Measurements from ENCODE around the gene CARD6. TPM values are rescaled to one million over a fixed set of nuclear protein-coding genes. Genes with fewer than 3 reads are reported as not detected.
"Not testable (repeated sequence)": the region's sequence is repeated elsewhere in the genome, so short reads cannot be mapped to it uniquely, and the experiment has no call there.

CARD6 gene
- polyA plus RNA-seq, 2 of the 4 experiments (the other 2 are of a cell fraction), result 5.2 to 5.7 TPM

- FAIRE-seq (no peak), DNase-seq (ENCODE audit: low read depth in 1 of 2, low spot score in 1 of 2) (no peak), ATAC-seq (no peak)
- Histone ChIP-seq H3K27ac (no peak overlapping the region), H3K4me2 (no peak overlapping the region), H3K9me3 (no peaks in the 10 kb centered on the region), H3K4me1 (no peaks in the 10 kb centered on the region), H3K4me3 (no peak overlapping the region)
- 76% methylated on average over 1 of the region's 1 CpG for WGBS (ENCODE audit: missing lambda C conversion rate)
- ChIA-PET POLR2A (no interaction called here), CTCF (no interaction called here)
- no peak for TF ChIP-seq USF2 (IDR thresholded peaks at IDR 0.05)
- TF ChIP-seq HOXA7 (CRISPR knock-in tag; IDR thresholded peaks at IDR 0.05), result no peak
- no peak for TF ChIP-seq NR3C1 (IDR thresholded peaks at IDR 0.05)
- TF ChIP-seq HOXB5 (CRISPR knock-in tag; IDR thresholded peaks at IDR 0.05), result no peak
- TF ChIP-seq PBX3 (IDR thresholded peaks at IDR 0.05), result no peak
- no peak for TF ChIP-seq CBX8 (IDR thresholded peaks at IDR 0.05)
- TF ChIP-seq RCOR1 (IDR thresholded peaks at IDR 0.05; ENCODE audit: low read depth, low read length), result no peak
- TF ChIP-seq ZNF302 (CRISPR knock-in tag; IDR thresholded peaks at IDR 0.05), result no peak
- no peak for TF ChIP-seq MAZ (IDR thresholded peaks at IDR 0.05; ENCODE audit: borderline replicate concordance, low read depth, low read length)
- TF ChIP-seq CBX2 (IDR thresholded peaks at IDR 0.05; ENCODE audit: borderline replicate concordance, low read depth), result no peak
- TF ChIP-seq EP300 (IDR thresholded peaks at IDR 0.05), result no peak
- no peak for TF ChIP-seq JUNB (IDR thresholded peaks at IDR 0.05)
- no peak for TF ChIP-seq KDM5A (IDR thresholded peaks at IDR 0.05)
- no peak for TF ChIP-seq ZSCAN20 (CRISPR knock-in tag; IDR thresholded peaks at IDR 0.05)
- TF ChIP-seq FOXS1 (CRISPR knock-in tag; IDR thresholded peaks at IDR 0.05), result no peak
- no peak for TF ChIP-seq TP53 (CRISPR knock-in tag; IDR thresholded peaks at IDR 0.05)
- no peak for TF ChIP-seq HES2 (IDR thresholded peaks at IDR 0.05)
- no peak for TF ChIP-seq KDM1A (IDR thresholded peaks at IDR 0.05; ENCODE audit: low read depth)
- no peak for TF ChIP-seq SREBF2 (IDR thresholded peaks at IDR 0.05)
Measured at GRCh38 chr5:40869384-40869783, 28.2 kb downstream of the CARD6 start.

GRCh38 chr5:40871177-40871576 is 30.0 kb downstream of the CARD6 start:
- H3K9me3 ChIP-seq, result no peaks in the 10 kb centered on the region
- ATAC-seq (no peak), DNase-seq (ENCODE audit: low read depth in 1 of 2, low spot score in 1 of 2) (no peak), FAIRE-seq (no peak)
- H3K4me2 ChIP-seq, result no peak overlapping the region
- H3K4me1 ChIP-seq, result no peaks in the 10 kb centered on the region
- H3K4me3 ChIP-seq, result no peak overlapping the region
- TF ChIP-seq SMC3 (IDR thresholded peaks at IDR 0.05) (no peak), HMGXB4 (CRISPR knock-in tag; IDR thresholded peaks at IDR 0.05; ENCODE audit: borderline replicate concordance) (no peak)
- POLR2A ChIA-PET, result no interaction called here
- H3K27ac ChIP-seq, result no peak overlapping the region
- WGBS (ENCODE audit: missing lambda C conversion rate), result 47% methylated on average over 4 of the region's 4 CpGs
- CTCF ChIA-PET, result interaction anchor here (0.6 to 1.7 kb wide), 3 partner anchors 8 to 1160 kb away, joined by 3 to 6 read pairs (median 3); no protein-coding TSS in a partner anchor

GRCh38 chr5:40872253-40872652 is 31.1 kb downstream of the CARD6 start:
- H3K27ac ChIP-seq; H3K4me2 ChIP-seq; DNase-seq (ENCODE audit: low read depth in 1 of 2, low spot score in 1 of 2); POLR2A ChIA-PET; ATAC-seq; H3K4me1 ChIP-seq; H3K9me3 ChIP-seq; H3K4me3 ChIP-seq; FAIRE-seq: not testable (repeated sequence)
- WGBS (ENCODE audit: missing lambda C conversion rate), result 85% methylated on average over 8 of the region's 8 CpGs
- CTCF ChIA-PET, result interaction anchor here (1.3 kb wide), 1 partner anchor 12 kb away, joined by 3 read pairs; no protein-coding TSS in a partner anchor

All from A549 (cell line).